ENCODE measurements around the gene LBX2.
A peak's percentile ranks its signal among the peaks of the same experiment; 100 is the strongest.
"Not testable (repeated sequence)": the region's sequence is repeated elsewhere in the genome, so short reads cannot be mapped to it uniquely, and the experiment has no call there.

Gene LBX2

GRCh38 chr2:74481961-74482800 is 17.2 kb downstream of the LBX2 start:
- DNase-seq = peak; percentile 73

- DNase-seq = no peak
Measured at GRCh38 chr2:74481431-74481830, 18.0 kb downstream of the LBX2 start.

DNA sequence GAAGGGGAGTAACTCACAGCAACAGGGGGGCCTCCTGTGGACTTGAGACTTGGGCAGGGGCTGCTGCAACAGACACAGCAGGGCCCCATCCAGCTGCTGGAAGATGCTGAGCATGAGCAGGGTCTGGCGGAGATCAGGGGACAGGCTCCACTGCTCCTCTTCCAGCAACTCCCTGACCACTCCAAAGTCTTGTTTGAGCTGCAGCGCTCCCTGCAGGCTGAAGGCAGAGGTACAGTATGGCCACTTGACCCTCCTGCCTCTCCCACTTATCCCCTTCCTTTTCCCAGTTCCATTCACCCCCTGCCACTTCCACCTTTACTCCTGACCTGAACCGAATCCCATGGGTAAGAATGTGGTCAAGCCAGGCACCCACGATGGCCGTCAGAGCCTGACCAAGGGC is 24.5 kb downstream of the LBX2 start:
- no peak for DNase-seq

DNA sequence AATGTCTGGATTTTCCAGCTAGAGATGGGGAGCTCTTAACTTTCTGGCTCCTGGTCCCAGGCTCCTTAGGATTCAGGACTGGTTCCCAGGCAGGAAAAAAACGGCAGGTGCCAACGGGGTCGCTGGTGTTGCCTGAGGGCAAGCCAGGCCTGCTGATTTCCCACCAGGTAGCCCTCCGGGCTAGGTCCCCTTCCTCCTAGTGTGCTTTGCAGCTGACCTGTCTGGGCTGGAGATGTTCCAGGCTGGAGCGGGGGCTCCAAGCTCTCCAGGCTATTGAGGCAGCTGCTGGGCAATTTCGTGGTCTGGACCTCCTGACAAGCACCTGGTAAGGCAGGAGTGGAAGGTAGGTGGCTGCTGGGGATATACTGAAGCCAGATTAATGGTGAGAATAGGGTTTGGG is 24.9 kb downstream of the LBX2 start:
- DNase-seq = no peak

DNA sequence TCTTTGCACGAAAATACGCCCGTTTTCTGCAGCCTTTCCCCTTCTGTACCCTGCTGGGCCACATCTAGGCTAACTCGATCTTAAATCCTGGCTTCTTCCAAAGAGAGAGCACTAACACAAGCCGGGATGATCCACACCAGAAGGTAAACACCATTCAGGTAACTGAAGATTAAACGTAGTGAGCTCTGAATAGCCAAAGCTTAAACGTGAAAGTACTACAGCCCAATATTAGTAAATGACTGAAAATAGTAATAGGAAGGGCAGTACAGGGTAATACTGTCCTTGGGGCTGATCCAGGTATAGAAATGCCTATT is 26.5 kb downstream of the LBX2 start:
- DNase-seq = no peak

DNA sequence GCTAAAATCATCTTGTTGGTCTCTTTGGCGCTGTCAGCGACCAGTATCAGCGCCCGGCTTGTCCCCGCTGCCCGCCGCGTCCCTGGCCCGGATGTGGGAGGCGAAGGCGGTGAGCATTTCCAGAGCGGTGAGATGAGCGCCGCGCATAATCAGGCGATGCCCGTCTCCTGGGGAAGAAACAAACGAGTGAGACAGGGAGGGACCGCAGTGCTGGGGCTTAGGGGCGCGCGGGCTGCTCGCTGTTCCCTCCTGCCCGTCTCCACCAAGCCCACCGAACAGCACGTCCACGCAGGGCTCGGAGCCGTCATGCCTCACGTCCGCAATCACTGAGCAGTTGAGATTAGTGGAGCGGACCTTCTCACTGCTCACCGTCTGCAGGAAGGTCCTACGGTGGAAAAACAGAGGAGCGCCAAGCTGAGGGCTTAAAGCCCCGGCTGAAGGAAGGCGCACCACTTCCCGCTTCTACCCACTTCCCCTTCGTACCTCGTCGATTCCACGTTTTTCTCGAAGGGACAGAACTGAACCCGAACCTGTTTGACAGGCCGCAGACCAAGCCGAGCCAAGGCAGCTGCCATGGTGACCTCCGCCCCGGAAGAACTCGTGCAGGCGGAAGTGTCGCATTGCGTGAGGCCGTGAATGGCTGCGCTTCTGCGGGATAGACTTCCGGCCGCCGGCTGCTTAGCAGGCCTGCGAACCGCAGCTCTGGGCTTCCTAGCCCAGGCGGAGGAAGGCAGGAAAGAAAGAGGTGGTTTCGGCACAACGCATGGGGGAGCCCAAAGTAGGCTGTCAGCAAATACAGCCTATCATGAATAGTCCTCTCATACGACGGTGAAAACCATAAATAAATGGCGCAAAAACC is 27.1 kb downstream of the LBX2 start, which contains the start of gene MRPL53:
Gene MRPL53 (minus strand): TSS at position 595 of the 859 bp plus-strand sequence. CDS start 20 bp downstream, at position 575.
- peak; percentile 97 for DNase-seq

GRCh38 chr2:74471332-74472065 is 27.9 kb downstream of the LBX2 start:
- DNase-seq = no peak

DNA sequence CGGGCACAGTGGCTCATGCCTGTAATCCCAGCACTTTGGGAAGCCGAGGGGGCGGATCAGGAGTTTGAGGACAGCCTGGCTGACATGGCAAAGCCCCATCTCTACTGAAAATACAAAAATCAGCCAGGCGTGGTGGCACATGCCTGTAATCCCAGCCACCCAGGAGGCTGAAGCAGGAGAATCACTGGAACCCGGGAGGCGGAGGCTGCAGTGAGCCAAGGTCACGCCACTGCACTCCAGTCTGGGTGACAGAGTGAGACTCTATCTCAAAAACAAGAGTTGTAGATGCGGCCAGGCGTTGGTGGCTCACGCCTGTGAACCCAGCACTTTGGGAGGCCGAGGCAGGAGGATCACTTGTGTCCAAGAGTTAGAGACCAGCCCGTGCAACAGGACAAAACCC is 28.7 kb downstream of the LBX2 start:
- DNase-seq = not testable (repeated sequence)

- no peak for DNase-seq
Measured at GRCh38 chr2:74464406-74464805, 35.0 kb downstream of the LBX2 start.

DNA sequence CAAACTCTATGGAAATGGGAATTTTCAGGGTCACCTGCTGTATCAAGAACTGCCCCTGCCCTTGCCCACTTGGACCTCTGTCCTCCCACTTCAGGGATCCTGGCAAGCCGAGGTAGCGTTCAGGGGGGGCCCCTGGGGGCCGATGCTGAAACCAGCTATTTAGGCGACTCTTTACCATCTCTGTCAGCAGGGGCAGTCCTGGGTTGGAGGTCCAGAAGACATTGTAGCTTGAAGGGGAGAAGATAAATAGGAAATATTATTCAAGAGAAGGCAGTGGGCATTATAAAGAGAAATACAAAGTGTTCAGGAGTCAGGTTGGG is 36.7 kb downstream of the LBX2 start:
- no peak for DNase-seq

DNA sequence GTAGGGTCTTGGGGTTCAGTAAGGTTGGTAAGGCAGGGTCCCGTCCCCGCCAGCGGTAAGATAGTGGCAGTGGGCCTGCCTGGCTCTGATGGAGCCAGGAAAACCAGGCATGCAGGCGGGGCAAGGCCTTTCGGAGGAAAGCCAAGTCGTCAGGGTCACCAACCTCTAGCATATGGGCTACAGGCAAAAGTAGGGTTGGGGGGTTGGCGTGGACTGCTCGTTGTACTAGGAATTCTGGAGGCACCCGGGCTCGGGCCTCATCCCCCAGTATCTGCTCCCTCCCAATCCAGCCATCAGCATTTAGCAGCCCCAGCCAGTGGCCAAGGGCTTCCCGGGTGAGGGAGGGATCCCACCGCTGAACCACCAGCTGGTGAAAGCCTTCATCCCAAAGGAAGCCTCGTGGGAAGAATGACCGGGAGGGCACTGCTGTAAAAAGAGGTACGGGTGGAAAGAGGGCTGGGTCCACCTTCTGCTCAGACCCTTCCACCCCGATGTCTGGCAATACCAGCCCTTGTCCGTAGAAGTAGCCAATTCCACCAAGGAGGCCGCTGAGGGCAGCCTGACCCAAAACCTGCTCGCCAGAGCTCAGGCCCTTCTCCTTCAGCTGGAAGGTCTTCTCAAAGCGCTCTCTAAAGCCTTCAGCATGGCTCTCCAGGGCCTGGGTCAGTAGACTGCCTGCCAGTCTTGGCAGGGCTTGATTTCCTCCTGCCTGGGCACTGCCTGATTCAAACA is 37.2 kb downstream of the LBX2 start:
- DNase-seq = no peak

- DNase-seq = peak; percentile 53
Measured at GRCh38 chr2:74461187-74462053, 38.0 kb downstream of the LBX2 start.

DNA sequence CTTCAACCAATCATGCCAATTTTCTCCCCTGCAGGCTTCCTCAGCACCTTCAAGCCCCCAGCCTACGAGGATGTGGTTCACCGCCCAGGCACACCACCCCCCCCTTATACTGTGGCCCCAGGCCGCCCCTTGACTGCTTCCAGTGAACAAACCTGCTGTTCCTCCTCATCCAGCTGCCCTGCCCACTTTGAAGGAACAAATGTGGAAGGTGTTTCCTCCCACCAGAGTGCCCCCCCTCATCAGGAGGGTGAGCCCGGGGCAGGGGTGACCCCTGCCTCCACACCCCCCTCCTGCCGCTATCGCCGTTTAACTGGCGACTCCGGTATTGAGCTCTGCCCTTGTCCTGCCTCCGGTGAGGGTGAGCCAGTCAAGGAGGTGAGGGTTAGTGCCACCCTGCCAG is 39.2 kb downstream of the LBX2 start:
- not testable (repeated sequence) for DNase-seq

DNA sequence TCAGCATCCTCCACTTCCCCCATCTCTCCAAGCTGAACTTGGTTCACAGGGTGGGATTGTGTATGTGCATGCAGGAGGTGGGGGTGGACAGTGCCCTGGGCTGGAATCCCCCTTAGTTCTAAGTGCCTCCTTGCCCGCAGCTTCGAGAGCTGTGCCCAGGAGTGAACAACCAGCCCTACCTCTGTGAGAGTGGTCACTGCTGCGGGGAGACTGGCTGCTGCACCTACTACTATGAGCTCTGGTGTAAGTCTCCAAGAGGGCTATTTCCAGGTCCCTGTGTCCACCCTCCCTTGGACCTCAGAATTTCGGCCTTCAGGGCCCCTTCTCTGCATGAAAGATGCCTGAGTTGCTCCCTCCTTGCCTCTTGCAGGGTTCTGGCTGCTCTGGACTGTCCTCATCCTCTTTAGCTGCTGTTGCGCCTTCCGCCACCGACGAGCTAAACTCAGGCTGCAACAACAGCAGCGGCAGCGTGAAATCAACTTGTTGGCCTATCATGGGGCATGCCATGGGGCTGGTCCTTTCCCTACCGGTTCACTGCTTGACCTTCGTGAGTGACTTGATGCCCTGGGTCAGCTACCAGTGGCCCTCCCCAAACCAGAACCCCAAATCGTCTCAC is 39.8 kb downstream of the LBX2 start:
- DNase-seq = peak; percentile 2

GRCh38 chr2:74458938-74459363 is 40.5 kb downstream of the LBX2 start:
- DNase-seq = peak; percentile 36

DNA sequence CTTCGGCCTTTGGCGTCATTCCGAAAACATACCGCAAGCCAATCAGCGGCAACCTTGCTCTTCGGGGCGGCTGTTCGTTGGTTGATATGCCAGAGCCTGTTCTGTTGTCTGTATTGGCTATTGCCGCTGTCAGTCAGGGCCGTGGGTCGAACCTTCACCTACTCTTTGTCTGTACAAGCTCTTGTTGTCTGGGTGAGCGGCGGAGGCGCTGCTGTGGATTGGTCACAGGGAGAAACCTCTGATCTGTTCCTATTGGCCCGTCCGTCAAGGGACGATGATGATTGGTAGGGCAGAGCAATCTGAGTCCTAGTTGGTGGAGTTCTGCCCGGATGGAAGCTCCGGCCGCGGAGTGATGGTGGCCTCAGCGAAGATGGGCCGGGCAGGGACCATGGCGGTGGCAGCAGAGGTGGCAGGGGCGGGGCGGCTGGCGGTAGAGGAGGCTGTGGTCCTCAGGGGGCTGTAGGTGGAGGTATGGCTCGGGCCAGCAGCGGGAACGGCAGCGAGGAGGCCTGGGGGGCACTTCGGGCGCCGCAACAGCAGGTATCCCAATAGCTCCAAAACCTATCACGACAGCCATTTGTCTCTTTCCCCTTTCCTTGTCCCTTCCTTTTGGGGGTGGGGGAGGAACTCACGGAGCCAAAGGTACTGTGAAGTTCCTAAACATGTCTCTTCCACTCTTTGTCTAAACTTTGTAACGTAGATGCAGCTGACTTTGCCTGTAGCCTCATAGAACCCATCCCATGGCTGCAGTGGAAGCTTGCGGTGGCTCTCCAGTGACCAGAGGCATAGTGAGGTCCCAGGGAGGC is 41.1 kb downstream of the LBX2 start, which contains the start of gene WBP1:
Gene WBP1 (plus strand): TSS at position 307 of the 806 bp plus-strand sequence. CDS start 165 bp downstream, at position 472.
- DNase-seq = peak; percentile 99

GRCh38 chr2:74457549-74458131 is 41.8 kb downstream of the LBX2 start:
- peak; percentile 75 for DNase-seq

DNA sequence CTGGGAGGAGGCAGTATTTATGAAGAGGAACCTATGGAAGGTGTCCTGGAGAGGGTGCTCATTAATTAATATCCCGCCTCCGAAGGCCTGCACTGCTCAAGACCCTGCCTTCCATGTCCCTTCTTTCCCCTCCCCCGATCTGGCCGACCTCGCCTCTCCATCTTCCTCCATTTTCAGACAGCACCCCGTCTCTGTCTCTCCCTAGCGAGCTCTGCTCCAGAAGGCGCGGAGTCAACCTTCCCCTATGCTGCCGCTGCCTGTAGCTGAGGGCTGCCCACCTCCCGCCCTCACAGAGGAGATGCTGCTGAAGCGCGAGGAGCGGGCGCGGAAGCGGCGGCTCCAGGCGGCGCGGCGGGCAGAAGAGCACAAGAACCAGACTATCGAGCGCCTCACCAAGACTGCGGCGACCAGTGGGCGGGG is 42.3 kb downstream of the LBX2 start:
- no peak for DNase-seq

DNA sequence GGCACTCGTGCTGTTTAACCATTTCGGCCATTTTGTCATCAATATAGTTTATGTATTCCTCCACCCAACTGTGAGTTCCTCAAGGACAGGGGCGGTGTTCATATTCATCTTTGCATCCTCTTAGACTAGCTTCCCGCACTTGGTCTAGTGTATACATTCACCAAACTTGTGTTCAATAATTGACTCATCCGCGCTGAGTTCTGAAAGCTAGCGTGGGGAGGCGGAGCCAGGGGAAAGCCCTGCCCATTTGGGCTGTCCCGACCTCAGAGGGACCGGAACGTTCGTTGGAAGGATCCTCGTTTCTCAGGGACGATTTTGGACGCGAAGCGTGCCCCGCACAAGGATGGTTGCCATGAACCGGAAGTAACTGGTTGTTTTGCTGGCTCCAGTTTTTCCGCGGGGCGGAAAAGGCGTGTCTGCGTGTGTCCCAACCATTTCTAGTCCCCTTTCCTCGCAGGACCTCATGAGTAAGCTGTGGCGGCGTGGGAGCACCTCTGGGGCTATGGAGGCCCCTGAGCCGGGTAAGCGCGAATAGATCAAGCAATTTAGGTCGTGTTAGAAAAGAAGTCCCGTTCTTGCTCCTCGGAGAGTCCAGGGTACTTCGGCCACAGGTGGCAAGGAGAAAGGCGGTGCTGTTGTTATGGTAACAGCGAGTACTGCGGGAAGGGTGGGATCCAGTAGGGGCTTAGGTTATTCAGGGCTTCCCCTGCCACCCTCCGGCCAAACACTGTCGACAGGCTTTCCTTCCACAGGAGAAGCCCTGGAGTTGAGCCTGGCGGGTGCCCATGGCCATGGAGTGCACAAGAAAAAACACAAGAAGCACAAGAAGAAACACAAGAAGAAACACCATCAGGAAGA is 44.5 kb downstream of the LBX2 start, which contains the start of gene INO80B:
Gene INO80B (plus strand): TSS at position 434 of the 858 bp plus-strand sequence. CDS start 30 bp downstream, at position 464.
- DNase-seq = peak; percentile 98
